RPMI8226 (cell line): ENCODE data around the gene CCDC70.

Experiments used
- DNase-seq: peaks from one replicate; pipeline ENCODE4 v3.0.0-alpha.2; 2015

The CCDC70 gene

GRCh38 chr13:51831519-51831918 is 30.2 kb upstream of the CCDC70 start:
- no peak for DNase-seq

- DNase-seq, result peak; percentile 30
Observed at GRCh38 chr13:51832471-51833152, 29.2 kb upstream of the CCDC70 start.

GRCh38 chr13:51833980-51834379 is 27.8 kb upstream of the CCDC70 start:
- DNase-seq, result no peak

- no peak for DNase-seq
Observed at GRCh38 chr13:51834581-51835171, 27.1 kb upstream of the CCDC70 start.

- DNase-seq, result no peak
Observed at GRCh38 chr13:51837016-51837415, 24.8 kb upstream of the CCDC70 start.

GRCh38 chr13:51838240-51838846 is 23.4 kb upstream of the CCDC70 start:
- no peak for DNase-seq

- no peak for DNase-seq
Observed at GRCh38 chr13:51839711-51840540, 21.8 kb upstream of the CCDC70 start.

- DNase-seq, result no peak
Observed at GRCh38 chr13:51840917-51841316, 20.9 kb upstream of the CCDC70 start.

GRCh38 chr13:51841732-51842131 is 20.0 kb upstream of the CCDC70 start:
- no peak for DNase-seq

- no peak for DNase-seq
Observed at GRCh38 chr13:51843529-51843928, 18.2 kb upstream of the CCDC70 start.

GRCh38 chr13:51844862-51845573 is 16.8 kb upstream of the CCDC70 start, which contains the start of gene TMEM272:
Gene TMEM272 (minus strand): TSS chr13:51845177. CDS start chr13:51838530, 6,647 bp downstream.
- DNase-seq, result no peak

GRCh38 chr13:51845574-51846318 is 16.0 kb upstream of the CCDC70 start:
- no peak for DNase-seq

- no peak for DNase-seq
Observed at GRCh38 chr13:51846756-51847155, 15.0 kb upstream of the CCDC70 start.

- DNase-seq, result no peak
Observed at GRCh38 chr13:51848674-51849073, 13.1 kb upstream of the CCDC70 start.

- DNase-seq, result peak; percentile 20
Observed at GRCh38 chr13:51849145-51850101, 12.3 kb upstream of the CCDC70 start.

GRCh38 chr13:51856027-51856736 is 5.6 kb upstream of the CCDC70 start:
- DNase-seq, result no peak

GRCh38 chr13:51856998-51857397 is 4.8 kb upstream of the CCDC70 start:
- DNase-seq, result no peak

GRCh38 chr13:51858433-51859247 is 3.1 kb upstream of the CCDC70 start:
- no peak for DNase-seq

- DNase-seq, result no peak
Observed at GRCh38 chr13:51862957-51863356, 1.2 kb downstream of the CCDC70 start.
